HCT116 (cell line): Measurements from ENCODE around the gene EFEMP2. TPM values are rescaled to one million over a fixed set of nuclear protein-coding genes. Genes with fewer than 3 reads are reported as not detected.

Experiments
- ATAC-seq: fragments of 200-7000 bp; cut with Tn5 transposase; 2 replicates; pipeline ENCODE4 v1.9.1; 2020; ENCODE audit warnings: mild to moderate bottlenecking, moderate library complexity
- BruUV-seq: library from RNA; stranded (reverse); fragments of 400-500 nt; replicated peaks from 2 replicates; lab custom pipeline; 2021; lab: Mats Ljungman, UMichigan
- CTCF ChIA-PET: fragments of 300-600 bp; sonication (Branson Sonifier 250); formaldehyde crosslinking; loops from one replicate; lab custom pipeline; 2021; ENCODE audit warnings: antibody characterized with exemption; lab: Charles Lee
- POLR2A ChIA-PET: fragments of 300-600, 350-600 bp; sonication (Branson Sonifier 250); formaldehyde crosslinking; loops from one replicate; lab custom pipeline; 2021; ENCODE audit warnings: antibody characterized with exemption; lab: Charles Lee
- RAD21 ChIA-PET, 2 experiments: fragments of 300-600 bp; sonication (Branson Sonifier 250); formaldehyde crosslinking; loops; one replicate each; lab custom pipeline; 2023; ENCODE audit warnings: low total read pairs in 2 of 2; ENCODE audit not compliant: uncharacterized antibody in 2 of 2, unreplicated experiment in 2 of 2, low non-redundant PET in 1 of 2; lab: Charles Lee
- DNase-seq: peaks from one replicate; pipeline ENCODE4 v3.0.0-alpha.2; 2010; ENCODE audit warnings: low read depth, low spot score
- H2AFZ ChIP-seq: fragments of 200-600 bp; shearing (Covaris generic), sonication (generic); 2 replicates; pipeline ENCODE4 v1.6.1; 2017; ENCODE audit warnings: low read depth, mixed run types, mixed read lengths, antibody characterized with exemption, low read length; ENCODE audit not compliant: poor library complexity, severe bottlenecking
- H3K27ac ChIP-seq: 2 replicates; pipeline ENCODE4 v1.5.1; 2012; ENCODE audit warnings: low read depth, low read length
- H3K27me3 ChIP-seq: fragments of 200-600 bp; sonication (generic); 2 replicates; pipeline ENCODE4 v1.6.1; 2016; ENCODE audit warnings: mixed run types, low read length, mixed read lengths; ENCODE audit not compliant: insufficient read depth
- H3K36me3 ChIP-seq, 2 experiments: fragments of 200-500 bp in 1 of 2; fragments of 200-600 bp in 1 of 2; sonication (Bioruptor generic) in 1 of 2; sonication (generic) in 1 of 2; 2 replicates each; pipeline versions ENCODE4 v1.5.1 to v1.6.1; 2014 to 2016; ENCODE audit warnings: low read length in 2 of 2, inconsistent platforms in 1 of 2, mixed read lengths in 1 of 2, mixed run types in 1 of 2; ENCODE audit not compliant: insufficient read depth in 2 of 2, control insufficient read depth in 1 of 2
- H3K4me1 ChIP-seq, 2 experiments: fragments of 200-600 bp in 1 of 2; sonication (generic) in 1 of 2; 2 replicates each; pipeline versions ENCODE4 v1.5.1 to v1.6.1; 2012 to 2017; ENCODE audit warnings: low read length in 2 of 2, inconsistent platforms in 1 of 2, mild to moderate bottlenecking in 1 of 2, mixed read lengths in 1 of 2, mixed run types in 1 of 2, moderate library complexity in 1 of 2; ENCODE audit not compliant: insufficient read depth in 2 of 2, control insufficient read depth in 1 of 2
- H3K4me2 ChIP-seq: fragments of 200-600 bp; sonication (generic); 2 replicates; pipeline ENCODE4 v1.6.1; 2017; ENCODE audit warnings: mixed run types, low read length, mixed read lengths
- H3K4me3 ChIP-seq, 2 experiments: fragments of 200-600 bp in 1 of 2; sonication (generic) in 1 of 2; replicated peaks in 1 of 2; 2 replicates each; pipeline ENCODE4 v1.5.1; 2011 to 2016; ENCODE audit warnings: low read length in 2 of 2, control low read depth in 1 of 2, low read depth in 1 of 2, mild to moderate bottlenecking in 1 of 2, mixed read lengths in 1 of 2, mixed run types in 1 of 2
- H3K79me2 ChIP-seq: fragments of 200-600 bp; sonication (generic); 2 replicates; pipeline ENCODE4 v1.6.1; 2017; ENCODE audit warnings: mild to moderate bottlenecking, mixed run types, low read length, moderate library complexity, mixed read lengths; ENCODE audit not compliant: insufficient read depth
- H3K9ac ChIP-seq: fragments of 200-600 bp; sonication (generic); 2 replicates; pipeline ENCODE4 v1.6.1; 2016; ENCODE audit warnings: low read length, mixed read lengths
- H3K9me2 ChIP-seq: fragments of 200-600 bp; sonication (generic), shearing (Covaris generic); 2 replicates; pipeline ENCODE4 v1.6.1; 2017; ENCODE audit warnings: mixed run types, mild to moderate bottlenecking, moderate library complexity; ENCODE audit not compliant: insufficient read depth
- H3K9me3 ChIP-seq, 2 experiments: fragments of 200-500 bp in 1 of 2; fragments of 200-600 bp in 1 of 2; sonication (Bioruptor generic) in 1 of 2; sonication (generic) in 1 of 2; 2 replicates each; pipeline ENCODE4 v1.6.1; 2014 to 2017; ENCODE audit warnings: low read length in 2 of 2, mixed read lengths in 2 of 2, inconsistent platforms in 1 of 2, low read depth in 1 of 2, mild to moderate bottlenecking in 1 of 2, mixed run types in 1 of 2, moderate library complexity in 1 of 2; ENCODE audit not compliant: control insufficient read depth in 1 of 2, insufficient read depth in 1 of 2
- H4K20me1 ChIP-seq: fragments of 200-600 bp; sonication (generic), shearing (Covaris generic); 2 replicates; pipeline ENCODE4 v1.6.1; 2017; ENCODE audit warnings: mixed run types, mild to moderate bottlenecking, moderate library complexity; ENCODE audit not compliant: insufficient read depth
- CBX3 ChIP-seq: IDR thresholded peaks from 2 replicates; pipeline ENCODE4 v1.6.1; 2012; ENCODE audit warnings: low read depth
- CEBPB ChIP-seq: IDR thresholded peaks from 2 replicates; pipeline ENCODE4 v1.6.1; 2012; ENCODE audit warnings: low read depth
- EGR1 ChIP-seq: IDR thresholded peaks from 2 replicates; pipeline ENCODE4 v1.6.1; 2012; ENCODE audit warnings: low read depth
- ELF1 ChIP-seq: IDR thresholded peaks from 2 replicates; pipeline ENCODE4 v1.6.1; 2012; ENCODE audit warnings: low read depth, borderline replicate concordance
- EZH2phosphoT487 ChIP-seq: fragments of 200-600 bp; IDR thresholded peaks from 2 replicates; pipeline ENCODE4 v1.6.1; 2018; ENCODE audit warnings: antibody characterized with exemption, borderline replicate concordance
- FOSL1 ChIP-seq: IDR thresholded peaks from 2 replicates; pipeline ENCODE4 v1.6.1; 2012; ENCODE audit warnings: low read depth
- JUND ChIP-seq: IDR thresholded peaks from 2 replicates; pipeline ENCODE4 v1.6.1; 2012
- POLR2A ChIP-seq: IDR thresholded peaks from 2 replicates; pipeline ENCODE4 v1.7.0; 2011; ENCODE audit warnings: borderline replicate concordance; ENCODE audit not compliant: insufficient read depth, insufficient read length; ENCODE audit errors: extremely low read depth
- POLR2AphosphoS5 ChIP-seq: IDR thresholded peaks from 2 replicates; pipeline ENCODE4 v1.6.1; 2011; ENCODE audit warnings: mild to moderate bottlenecking, low read depth, low read length, moderate library complexity
- RAD21 ChIP-seq: IDR thresholded peaks from 2 replicates; pipeline ENCODE4 v1.6.1; 2012; ENCODE audit warnings: low read depth, mild to moderate bottlenecking
- REST ChIP-seq: IDR thresholded peaks from 2 replicates; pipeline ENCODE4 v1.6.1; 2012; ENCODE audit warnings: low read depth
- SIN3A ChIP-seq: IDR thresholded peaks from 2 replicates; pipeline ENCODE4 v1.6.1; 2012; ENCODE audit warnings: low read depth
- SRF ChIP-seq: IDR thresholded peaks from 2 replicates; pipeline ENCODE4 v1.6.1; 2012; ENCODE audit warnings: low read depth
- TCF7L2 ChIP-seq: IDR thresholded peaks from 2 replicates; pipeline ENCODE4 v1.7.0; 2011; ENCODE audit warnings: borderline replicate concordance, inconsistent platforms; ENCODE audit not compliant: insufficient read depth, insufficient read length; ENCODE audit errors: extremely low read depth
- YY1 ChIP-seq: IDR thresholded peaks from 2 replicates; pipeline ENCODE4 v1.6.1; 2011; ENCODE audit warnings: low read length, low read depth, moderate library complexity, mild to moderate bottlenecking; ENCODE audit not compliant: insufficient replicate concordance; ENCODE audit errors: extremely low read depth
- ZFX ChIP-seq: fragments of 450-650 bp; IDR thresholded peaks from 2 replicates; pipeline ENCODE4 v1.6.1; 2017
- ZNF274 ChIP-seq: fragments of 200-500 bp; sonication (Bioruptor generic); IDR thresholded peaks from 2 replicates; pipeline ENCODE4 v1.6.1; 2014; ENCODE audit warnings: mild to moderate bottlenecking, low read depth, low read length, inconsistent platforms
- intact Hi-C: fragments of 100-400 bp; cut with micrococcal nuclease; formaldehyde crosslinking; loops from 2 replicates; pipeline ENCODE4 v1.10.0; 2022
- total RNA-seq: library from RNA; stranded (reverse); gene quantifications from one replicate; pipeline ENCODE4 v1.2.1, GENCODE V29; 2021; ENCODE audit not compliant: unreplicated experiment
- TF ChIP-seq, protein P1 (sequence below): IDR thresholded peaks from 2 replicates; pipeline ENCODE4 v1.6.1; 2011; ENCODE audit warnings: mild to moderate bottlenecking, low read length, moderate library complexity; ENCODE audit not compliant: insufficient replicate concordance; ENCODE audit errors: extremely low read depth
- TF ChIP-seq, protein P2 (sequence below): IDR thresholded peaks from 2 replicates; pipeline ENCODE4 v1.6.1; 2012

EFEMP2 gene
- total RNA-seq, 1 experiment from 2014 or later: 8.4 TPM

DNA sequence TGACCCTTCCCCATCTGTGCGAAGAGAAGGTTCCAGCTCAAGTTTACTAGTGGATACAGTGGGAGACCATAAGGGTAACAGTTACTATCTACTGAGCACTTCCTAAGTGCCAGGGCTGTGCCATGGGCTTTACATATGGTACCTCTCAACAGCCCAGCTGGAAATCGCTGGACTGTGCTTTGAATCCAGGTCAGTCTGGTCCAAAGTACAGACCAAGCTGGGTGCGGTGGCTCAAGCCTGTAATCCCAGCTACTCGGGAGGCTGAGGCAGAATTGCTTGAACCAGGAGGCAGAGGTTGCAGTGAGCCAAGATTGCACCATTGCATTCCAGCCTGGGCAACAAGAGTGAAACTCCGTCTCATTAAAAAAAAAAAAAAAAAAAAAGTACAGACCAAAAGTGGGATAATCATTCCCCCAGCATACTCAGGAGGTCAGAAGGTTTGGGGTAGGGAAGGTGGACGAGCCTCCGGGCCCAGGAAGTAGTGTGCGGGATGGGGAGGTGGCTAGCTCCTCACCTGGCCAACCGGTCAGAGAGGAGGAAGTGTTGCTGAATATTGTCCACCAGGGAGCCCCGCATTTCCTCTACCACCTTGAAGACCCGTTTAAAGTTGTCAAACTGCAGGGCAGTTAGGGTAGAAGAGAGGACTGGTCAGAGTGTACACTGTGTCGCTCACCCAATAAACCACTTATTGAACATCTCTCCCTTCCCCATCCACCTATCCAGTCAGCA, 13.4 kb upstream of the EFEMP2 start:
- DNase-seq: no peak
- no peak for ATAC-seq
- Histone ChIP-seq H3K36me3 (peaks cover 14 to 50% of the 10 kb centered on the region in 2 experiments), H3K4me3 (no peak overlapping the region), H3K27ac (no peak overlapping the region), H3K9ac (no peak overlapping the region), H3K9me3 (no peaks in the 10 kb centered on the region), H3K4me1 (peaks cover 15 to 50% of the 10 kb centered on the region in 2 experiments), H3K79me2 (peaks cover 39% of the 10 kb centered on the region), H3K27me3 (no peaks in the 10 kb centered on the region), H3K4me2 (no peak overlapping the region), H4K20me1 (no peaks in the 10 kb centered on the region), H3K9me2 (no peaks in the 10 kb centered on the region), H2AFZ (no peak overlapping the region)
- TF ChIP-seq EZH2phosphoT487 (no peak), SIN3A (no peak), RAD21 (no peak), ZFX (no peak), CBX3 (no peak), CEBPB (no peak), REST (no peak), EGR1 (no peak), ELF1 (no peak), FOSL1 (no peak), JUND (no peak), YY1 (no peak), ZNF274 (no peak), POLR2A (no peak), POLR2AphosphoS5 (no peak), SRF (no peak), TCF7L2 (no peak)
- TF ChIP-seq, protein P1, sequence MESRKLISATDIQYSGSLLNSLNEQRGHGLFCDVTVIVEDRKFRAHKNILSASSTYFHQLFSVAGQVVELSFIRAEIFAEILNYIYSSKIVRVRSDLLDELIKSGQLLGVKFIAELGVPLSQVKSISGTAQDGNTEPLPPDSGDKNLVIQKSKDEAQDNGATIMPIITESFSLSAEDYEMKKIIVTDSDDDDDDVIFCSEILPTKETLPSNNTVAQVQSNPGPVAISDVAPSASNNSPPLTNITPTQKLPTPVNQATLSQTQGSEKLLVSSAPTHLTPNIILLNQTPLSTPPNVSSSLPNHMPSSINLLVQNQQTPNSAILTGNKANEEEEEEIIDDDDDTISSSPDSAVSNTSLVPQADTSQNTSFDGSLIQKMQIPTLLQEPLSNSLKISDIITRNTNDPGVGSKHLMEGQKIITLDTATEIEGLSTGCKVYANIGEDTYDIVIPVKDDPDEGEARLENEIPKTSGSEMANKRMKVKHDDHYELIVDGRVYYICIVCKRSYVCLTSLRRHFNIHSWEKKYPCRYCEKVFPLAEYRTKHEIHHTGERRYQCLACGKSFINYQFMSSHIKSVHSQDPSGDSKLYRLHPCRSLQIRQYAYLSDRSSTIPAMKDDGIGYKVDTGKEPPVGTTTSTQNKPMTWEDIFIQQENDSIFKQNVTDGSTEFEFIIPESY: no peak
- TF ChIP-seq, protein P2, sequence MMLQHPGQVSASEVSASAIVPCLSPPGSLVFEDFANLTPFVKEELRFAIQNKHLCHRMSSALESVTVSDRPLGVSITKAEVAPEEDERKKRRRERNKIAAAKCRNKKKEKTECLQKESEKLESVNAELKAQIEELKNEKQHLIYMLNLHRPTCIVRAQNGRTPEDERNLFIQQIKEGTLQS: no peak
- ChIA-PET RAD21 (interaction anchor here in 1 of 2 experiments (1.2 kb wide), 1 partner anchor 136 kb away, joined by 3 read pairs; no protein-coding TSS in a partner anchor), POLR2A (interaction anchor here (0.7 to 0.9 kb wide), 2 partner anchors 27 to 28 kb away, joined by 3 to 4 read pairs; partner anchors contain the start of gene CFL1), CTCF (interaction anchor here (1.0 to 3.1 kb wide), 8 partner anchors 16 to 180 kb away, joined by 3 to 38 read pairs (median 6); partner anchors contain the start of genes KAT5 and MUS81)
- no TSS peak for BruUV-seq
- intact Hi-C loops: no loop called here
